ENCODE measurements around the gene GLDC.
"Not testable (repeated sequence)": the region's sequence is repeated elsewhere in the genome, so short reads cannot be mapped to it uniquely, and the experiment has no call there.

Gene GLDC

DNA sequence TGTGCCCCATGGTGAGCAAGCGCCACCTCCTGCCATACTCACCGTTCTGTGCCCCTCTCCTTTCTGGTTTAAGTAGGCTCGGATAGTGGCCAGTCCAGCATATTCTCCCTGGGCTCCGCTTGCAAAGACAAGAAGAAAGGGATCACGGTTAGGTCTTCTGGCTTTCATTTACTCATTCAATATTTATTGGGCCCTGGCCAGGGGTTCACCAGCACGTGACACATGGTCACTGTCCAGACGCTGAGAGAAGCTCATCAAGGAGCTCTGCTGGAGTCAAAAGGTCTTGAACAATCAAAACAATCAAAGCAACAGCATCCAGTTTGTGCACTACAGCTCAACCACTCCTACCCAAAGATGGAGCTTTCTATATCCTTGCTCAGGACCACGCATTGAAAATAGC is 80.2 kb downstream of the GLDC start:
- ATAC-seq = no peak
- no peak for DNase-seq

DNA sequence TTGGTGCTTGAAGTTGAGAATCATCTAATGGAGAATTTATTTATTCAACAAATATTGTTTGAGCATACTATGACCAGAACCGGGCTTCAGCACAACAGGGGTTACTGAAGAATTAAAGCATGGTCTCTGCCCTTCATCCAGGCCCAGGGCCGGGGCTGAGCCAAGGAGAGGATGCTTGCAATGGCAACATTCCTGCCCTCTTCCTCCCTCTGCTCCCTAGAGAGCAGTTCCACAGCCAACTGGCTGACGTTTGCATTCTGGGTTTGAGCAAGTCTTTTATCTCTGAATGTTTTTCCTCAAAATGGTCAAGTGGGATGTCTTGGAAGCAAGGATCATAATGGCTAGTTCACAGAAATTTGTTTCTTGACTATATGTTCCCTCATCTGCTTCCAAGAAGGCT is 80.7 kb downstream of the GLDC start:
- DNase-seq (no peak), ATAC-seq (no peak)

DNA sequence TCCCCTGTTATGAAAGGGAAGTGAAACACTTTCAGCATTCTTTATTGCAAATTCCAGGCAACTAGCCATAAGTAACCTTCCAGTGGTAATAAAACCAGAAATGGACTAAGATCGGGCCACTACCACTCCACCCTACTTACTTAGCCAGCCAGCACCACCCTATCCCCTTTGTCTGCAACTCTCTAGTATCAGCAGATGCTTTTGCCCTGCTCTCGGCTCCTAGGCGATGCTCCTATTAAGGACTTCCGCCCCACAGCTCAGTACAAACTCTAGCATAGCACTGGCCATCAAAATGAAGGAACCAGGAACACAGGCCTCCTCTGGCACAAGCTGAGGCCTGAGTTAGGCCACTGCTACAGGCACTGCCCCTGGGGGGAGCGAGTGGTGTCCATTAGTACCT is 81.2 kb downstream of the GLDC start:
- no peak for ATAC-seq

DNA sequence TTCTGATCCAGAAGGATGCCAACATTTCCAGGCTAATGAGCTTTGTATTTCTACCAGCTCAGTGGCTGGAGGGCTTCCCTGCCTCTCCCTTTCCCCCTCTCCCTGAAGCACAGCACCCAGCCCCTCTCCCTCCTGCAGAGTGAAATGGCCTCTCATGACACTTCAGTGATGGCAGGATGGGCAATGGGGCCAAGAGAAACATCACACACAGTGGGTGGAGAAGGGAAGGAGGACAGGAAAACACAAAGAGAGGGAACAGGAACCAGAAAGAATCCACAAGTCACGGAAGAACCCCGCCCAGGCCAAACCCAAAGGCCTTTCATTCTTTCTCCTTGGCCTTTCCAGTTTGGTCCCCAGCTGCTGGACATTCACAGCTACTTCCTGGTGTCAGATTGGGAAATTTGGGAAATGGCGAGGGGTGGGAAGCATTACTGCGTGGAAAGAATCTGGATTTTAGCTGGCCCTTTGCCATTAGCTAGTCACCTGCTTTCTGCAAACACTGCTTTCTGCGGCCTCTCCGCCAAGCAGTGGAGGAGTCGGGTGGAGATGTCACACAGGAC is 82.6 kb downstream of the GLDC start:
- DNase-seq (no peak), ATAC-seq (no peak)

More for the DNA sequence above, 81.2 kb downstream of the GLDC start:
- DNase-seq = no peak

DNA sequence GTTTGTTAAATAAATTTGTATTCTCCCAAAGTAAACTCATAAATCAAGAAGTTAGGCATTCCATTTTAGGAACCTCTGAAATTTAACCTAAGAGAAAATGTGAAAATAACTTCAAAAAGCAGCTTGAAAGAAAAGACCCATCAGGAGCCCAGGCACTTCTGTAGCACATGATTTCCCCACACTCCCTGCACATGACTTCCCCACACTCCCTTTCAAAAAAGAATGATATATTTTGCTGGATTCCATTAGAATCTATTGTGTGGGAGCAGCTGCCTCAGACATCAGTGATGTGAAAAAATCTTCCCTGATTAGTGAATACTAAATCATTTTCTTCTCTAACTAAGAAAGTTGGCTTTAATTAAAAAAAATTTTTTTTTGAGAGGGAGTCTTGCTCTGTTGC is 83.3 kb downstream of the GLDC start:
- DNase-seq = no peak
- no peak for ATAC-seq

DNA sequence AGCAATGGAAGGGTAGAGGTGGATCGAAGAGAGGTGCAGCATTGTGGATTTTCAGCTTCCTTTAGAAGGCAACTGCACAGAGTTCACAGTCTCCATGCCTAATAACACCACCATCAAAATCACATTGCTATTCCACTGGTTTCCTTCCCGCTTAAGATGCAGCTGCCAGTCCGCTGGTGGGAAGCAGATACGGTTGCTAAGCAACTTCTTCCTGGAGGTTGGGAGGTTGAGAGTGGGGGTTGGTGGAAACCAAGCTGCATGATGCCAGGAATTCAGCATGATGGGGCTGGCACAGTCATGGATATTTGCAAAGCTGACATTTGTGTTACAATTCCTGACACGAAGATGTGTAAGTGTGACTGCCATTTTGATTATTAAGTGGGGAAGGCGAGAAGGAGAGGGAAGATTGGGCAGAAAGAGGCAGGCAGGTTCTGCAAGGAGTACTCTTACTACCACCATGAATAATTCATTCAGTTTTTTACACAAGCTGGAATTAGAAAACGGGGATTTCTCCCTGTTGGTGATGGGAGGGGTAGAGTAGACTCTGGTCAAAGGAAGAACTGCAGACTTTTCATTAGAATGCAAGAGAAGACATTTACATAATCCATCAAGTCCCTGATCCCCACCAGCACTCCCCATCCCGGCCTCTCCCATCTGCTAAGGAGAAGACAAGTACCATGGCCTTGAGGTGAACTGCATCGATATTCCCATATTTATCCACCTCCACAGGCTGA is 87.5 kb downstream of the GLDC start:
- no peak for ATAC-seq

DNA sequence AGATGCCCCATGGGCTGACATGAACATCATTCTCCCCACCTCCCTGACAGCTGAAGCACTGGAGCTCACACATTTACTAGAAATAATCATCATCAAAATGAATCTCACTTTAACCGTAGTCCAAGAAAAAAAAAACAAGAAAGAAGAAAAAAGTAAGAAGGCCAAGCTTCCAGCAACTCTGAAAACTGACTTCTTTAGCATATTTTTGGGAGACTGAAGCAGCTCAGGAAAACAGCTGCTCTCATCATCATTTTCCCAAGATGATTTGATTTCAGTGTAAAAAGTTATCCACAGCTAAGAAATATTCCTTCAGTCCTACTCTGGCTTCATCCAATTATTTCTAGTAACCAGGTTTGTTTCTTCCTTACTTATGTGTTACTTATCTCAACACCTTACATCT is 91.7 kb downstream of the GLDC start:
- ATAC-seq = no peak
- DNase-seq = no peak

More for the DNA sequence above, 87.5 kb downstream of the GLDC start:
- no peak for DNase-seq

DNA sequence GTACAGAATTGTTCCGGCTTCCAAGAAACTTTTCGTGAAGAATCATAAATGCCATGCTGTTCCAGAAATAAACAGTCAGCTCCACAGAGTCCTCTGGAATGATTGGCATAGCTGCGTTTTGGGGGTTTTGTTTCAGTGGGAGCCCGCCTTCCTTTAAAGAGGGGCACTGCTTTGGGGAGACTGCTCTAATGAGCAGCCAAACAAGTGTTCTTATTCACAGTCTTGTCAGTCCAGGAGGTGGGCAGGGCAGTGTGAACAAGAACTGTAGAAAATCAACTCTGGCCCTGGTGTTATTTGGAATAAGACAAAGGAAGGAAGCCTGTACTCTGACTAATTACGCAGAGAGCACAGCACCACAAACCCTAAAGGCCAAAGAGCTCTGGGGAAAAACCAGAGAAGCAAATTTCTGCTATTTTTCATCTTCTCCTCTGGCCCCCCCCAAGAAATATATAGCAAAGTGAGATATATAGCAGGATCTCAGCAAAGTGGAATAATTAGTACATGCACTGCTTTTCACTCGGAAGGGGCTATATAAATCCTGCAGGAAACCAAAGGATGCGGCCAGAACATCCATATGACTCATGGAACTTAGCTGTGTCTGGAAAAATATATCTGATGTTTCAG is 92.9 kb downstream of the GLDC start:
- ATAC-seq = no peak
- no peak for DNase-seq

DNA sequence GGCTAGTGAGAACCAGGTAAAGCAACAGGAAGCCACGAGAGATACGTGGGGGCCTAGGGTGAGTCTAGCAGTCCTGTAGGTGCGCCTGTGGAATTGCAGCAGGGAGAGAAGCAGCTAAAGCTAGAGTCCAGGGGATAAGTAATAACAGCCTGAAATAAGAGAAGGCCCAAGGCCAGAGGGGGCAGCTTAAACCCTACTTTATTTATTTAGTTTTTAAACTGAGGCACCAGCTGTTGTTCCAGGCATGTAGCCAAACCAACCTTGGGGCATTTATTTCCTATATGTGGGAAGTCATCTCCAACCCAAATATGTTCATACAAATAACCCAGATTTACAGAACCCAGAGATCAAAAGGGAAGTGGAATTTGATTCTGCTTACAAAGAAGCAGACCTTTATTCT is 93.5 kb downstream of the GLDC start:
- ATAC-seq = no peak
- no peak for DNase-seq

DNA sequence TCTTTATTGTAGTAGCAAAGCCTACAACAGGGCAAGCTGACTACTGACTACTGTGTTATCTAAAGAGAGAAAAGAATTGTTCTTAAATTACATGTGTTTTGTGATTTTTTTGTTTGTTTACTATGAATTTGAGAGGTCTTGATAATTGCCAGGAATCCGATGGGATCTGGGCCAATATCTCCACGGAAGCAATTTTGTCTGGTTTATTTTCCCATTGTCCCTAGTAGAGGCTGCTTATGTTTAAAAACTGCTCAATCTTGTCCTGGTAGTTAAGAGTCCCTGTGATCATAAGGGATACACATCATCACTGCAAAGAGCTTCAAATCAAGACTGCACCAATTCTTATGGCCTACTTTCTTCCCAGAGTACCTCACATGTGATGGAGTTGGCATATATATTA is 94.4 kb downstream of the GLDC start:
- DNase-seq = no peak
- no peak for ATAC-seq

DNA sequence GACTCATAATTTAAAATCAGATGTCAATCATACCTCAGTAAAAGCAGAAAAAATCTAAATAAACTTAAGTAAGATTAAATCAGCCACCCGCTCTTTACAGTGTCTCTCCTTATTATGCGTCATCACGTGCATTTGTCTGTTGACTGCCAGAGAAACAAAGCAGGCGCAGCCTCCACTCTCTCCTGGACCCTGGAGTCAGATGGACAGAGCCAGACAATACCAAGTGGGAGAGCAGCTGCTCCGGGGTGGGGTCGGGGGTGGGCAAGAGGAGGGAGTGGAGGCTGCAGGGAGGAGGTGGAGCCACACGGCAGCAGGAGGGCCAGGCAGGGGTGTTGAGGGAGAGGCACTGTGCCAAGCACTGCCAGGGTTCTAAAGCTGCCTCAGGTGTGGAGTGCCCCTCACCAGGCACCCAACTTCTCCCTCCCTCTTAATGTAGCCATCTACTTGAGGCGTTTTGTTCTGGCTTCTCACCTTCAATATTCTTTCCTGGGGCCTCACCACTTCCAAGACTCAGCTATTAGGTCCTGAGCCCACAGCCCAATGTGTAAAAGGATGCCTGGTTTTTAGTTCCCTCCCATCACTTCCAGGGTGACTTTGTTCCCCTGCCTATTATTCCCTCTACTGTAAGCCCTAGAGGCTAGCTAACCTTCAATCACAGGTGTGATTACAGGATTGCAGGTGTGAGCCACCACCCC is 96.3 kb downstream of the GLDC start:
- DNase-seq = no peak
- no peak for ATAC-seq

DNA sequence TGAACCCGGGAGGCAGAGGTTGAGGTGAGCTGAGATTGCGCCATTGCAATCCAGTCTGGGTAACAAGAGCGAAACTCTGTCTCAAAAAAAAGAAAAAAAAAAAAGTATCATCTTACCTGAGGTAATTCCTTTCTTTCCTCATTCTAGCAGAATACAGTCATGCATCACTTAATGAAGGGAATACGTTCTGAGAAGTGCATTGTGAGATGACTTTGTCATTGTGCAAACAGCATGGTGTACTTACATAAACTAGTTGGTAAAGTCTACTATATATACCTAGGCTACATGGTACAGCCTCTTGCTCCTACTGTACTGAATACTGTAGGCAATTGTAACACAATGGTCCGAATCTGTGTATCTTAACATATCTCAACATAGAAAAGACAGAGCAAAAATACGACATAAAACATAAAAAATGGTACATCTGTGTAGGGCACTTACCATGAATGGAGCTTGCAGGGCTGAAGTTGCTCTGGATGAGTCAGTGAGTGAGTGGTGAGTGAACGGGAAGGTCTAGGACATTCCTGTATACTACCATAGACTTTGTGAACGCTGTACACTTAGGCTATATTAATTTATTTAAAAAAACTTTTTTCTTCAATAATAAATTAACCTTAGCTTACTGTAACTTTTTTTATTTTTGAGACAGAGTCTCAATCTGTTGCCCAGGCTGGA is 100.4 kb downstream of the GLDC start:
- DNase-seq (no peak), ATAC-seq (no peak)

DNA sequence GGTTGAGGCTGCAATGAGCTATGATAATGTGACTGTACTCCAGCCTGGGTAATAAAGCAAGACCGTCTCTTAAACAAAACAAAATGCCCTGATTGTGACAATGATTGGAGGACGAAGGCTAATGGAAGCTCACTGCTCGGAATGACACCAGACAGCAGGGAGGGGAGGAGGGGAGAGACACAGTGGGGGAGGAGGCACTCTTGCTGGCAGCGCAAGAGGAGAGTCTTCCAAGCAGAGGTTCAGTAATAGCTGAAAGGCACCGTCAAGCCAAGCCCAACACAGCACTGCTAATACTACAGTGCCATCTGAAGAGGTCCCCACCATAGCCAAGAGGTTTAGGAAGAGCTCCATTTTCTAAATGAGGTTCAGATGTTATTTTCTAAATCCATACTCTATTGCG is 102.3 kb downstream of the GLDC start:
- no peak for DNase-seq
- no peak for ATAC-seq

DNA sequence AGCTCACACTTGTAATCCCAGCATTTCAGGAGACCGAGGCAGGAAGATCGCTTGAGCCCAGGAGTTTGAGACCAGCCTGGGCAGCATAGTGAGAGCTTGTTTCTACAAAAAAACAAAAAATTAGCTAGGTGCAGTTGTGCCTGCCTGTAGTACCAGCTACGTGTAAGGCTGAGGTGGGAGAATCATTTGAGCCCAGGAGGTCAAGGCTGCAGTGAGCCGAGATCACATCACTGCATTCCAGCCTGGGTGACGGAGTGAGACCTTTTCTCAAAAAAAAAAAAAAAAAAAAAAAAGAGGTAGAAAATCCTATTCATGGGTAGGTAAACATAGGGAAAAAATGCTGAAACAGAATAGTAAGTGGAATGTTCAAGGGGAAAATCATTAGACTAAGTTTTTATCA is 102.9 kb downstream of the GLDC start:
- DNase-seq, ATAC-seq: not testable (repeated sequence)

DNA sequence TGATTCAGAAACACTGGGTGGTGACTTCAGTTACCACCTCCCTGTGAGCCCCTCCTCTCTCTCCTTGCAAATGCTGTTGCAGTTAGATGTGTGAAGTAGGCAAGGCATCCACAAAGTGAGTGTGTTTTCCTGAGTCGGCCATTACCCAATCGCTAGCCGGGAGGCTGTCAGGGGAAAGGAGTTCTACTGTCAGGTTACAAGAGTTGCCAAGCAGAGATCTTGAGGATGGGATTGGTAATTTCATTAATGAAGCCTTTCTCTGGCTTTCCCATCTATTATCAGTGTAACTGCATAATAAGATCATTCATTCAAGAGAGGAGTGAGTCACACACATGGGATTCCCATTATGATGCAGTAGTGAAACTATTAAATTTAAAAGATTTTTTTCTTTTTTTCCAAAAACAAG is 106.9 kb downstream of the GLDC start:
- DNase-seq = no peak
- ATAC-seq = no peak

DNA sequence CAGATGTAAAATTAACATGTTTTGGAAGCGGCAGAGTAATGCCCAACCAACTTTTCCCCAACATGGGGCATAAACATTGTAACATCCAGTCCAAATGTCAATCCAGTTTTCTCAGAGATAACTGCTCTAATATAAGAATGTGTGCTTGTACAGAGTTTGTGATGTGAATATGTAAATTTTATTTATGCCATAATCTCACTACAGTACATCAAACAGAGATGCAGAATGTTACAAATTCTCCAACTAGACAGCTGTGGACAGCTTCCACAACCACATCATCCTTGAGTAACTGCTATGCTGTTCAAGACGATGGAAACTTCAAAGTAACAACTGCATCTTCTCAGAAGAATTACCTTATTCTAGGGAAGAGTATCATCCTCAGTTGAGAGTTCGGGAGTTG is 109.9 kb downstream of the GLDC start:
- DNase-seq (no peak), ATAC-seq (no peak)

DNA sequence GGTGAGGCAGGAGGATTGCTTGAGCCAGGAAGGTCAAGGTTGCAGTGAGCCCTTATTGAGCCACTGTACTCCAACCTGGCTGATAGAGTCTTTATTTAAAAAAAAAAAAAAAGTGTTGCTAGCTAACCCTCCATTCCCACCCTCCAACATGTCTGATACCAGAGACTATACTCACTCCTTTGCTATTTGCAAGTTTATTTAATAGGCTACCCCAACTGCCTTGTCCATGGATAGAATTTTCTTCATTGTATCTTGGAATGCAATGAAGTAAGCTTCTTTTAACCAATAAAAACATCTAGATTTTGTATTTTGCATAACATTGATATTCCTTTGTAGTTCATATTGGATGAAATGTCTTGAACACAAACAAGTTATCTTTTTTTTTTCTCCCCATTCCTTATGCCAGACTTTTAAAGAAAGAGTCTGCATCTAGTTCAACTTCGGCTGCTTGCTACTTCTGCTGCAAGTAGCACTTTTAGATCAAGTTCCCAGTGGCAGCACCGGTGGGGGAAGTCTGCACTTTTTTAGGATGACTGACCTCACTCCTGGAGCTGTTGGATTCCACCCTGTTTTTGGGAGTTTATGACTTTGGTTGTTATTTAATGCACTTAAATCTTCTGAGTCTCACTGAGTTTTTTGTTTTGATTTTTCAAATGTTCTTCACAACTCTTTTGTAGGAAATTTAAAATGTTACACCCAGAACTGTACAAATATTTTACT is 120.0 kb downstream of the GLDC start:
- DNase-seq = no peak
- ATAC-seq = no peak

DNA sequence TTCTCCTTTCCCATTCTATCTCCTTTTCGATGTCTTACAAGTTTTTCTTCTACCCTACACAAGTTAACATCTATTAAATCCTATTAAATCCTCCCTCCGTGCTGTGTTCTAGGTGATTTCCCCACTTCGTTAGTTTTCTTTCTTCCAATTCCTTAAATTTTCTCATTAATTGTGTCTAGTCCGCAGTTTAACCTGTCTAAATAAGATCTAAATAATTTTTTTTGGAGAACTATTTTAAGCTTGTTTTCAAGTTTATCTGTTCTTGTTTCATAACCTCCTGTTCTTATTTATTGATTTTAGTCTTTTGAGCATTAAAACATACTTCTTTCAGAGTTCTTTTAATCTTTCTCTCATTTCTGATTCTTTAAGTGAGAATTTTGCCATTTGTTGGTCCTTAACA is 123.3 kb downstream of the GLDC start:
- DNase-seq (no peak), ATAC-seq (no peak)

DNA sequence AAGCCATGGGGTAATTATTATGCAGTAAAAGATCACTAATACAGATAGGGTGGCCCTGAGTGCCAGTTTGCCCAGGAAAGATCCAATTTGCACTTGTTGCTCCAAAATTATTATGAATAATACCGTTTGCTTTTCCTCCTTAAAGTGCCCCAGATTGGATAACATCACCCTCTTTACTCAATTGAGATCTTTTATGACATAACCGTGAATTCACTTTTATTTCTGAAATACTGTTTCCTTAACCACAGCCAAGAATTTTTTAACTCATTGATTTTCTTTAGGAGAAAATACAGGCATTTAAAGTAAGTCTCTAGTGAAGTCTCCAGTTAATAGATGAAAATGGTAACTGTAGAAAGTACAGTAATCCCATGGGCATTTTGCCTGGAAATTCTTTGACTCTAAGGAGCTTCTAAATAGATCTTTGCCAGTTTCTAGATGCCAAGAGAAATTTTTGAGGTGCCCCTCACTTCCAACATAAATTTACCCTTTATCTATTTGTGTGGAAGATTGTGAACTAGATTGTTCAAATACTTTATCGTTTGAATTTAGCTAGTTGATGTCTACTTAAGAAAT is 133.4 kb downstream of the GLDC start:
- no peak for DNase-seq
- no peak for ATAC-seq

DNA sequence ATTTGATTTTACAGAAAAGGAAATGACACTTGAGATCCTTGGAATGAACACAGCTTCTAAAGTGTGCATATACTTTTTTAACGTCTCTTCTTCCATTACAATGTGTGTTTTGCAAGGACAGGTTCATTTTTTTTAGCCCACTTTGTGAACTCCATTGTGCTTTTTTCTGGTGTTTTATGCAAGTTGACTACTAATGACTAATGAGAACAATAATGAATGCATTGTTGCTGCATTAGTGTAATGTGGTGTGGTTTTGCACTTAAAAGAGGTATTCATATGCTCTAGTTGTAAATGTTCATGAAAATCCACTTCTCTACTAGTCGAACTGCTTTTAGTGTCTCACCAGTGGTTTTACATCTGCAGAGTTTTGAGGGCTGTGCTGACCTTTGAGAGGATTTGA is 139.0 kb downstream of the GLDC start:
- ATAC-seq = no peak
- no peak for DNase-seq

DNA sequence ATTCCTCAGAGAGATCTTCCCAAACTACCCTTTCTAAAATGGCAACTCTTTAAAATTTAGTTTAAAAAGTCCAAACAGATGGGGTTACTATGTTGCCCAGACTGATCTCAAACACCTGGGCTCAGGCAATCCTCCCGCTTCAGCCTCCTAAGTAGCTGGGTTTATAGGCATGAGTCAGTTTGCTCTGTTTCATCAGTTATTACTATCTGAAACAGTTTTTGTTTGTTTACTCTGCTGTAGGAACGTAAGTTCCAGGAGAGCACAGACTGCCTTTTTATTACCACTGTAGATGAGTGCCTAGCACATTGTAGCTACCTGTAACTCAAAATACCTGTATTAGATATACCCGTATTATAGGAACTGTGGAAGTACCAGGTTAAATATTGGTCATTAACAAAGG is 143.1 kb downstream of the GLDC start:
- ATAC-seq = no peak

More for the DNA sequence above, 143.1 kb downstream of the GLDC start:
- no peak for DNase-seq
